Liver (tissue), 9 donors: Measurements from ENCODE around the gene ARHGEF18. TPM values are rescaled to one million over a fixed set of nuclear protein-coding genes. Genes with fewer than 3 reads are reported as not detected.

Source experiments
- DNase-seq: peaks from one replicate; pipeline ENCODE4 v3.0.0-alpha.2; 2017; ENCODE audit warnings: low spot score
- H3K27ac ChIP-seq, 2 donors: one replicate each; pipeline ENCODE4 v1.7.0; 2013; ENCODE audit warnings: inconsistent platforms in 2 of 2, low read length in 2 of 2, control low read depth in 1 of 2, low read depth in 1 of 2, mild to moderate bottlenecking in 1 of 2
- H3K27me3 ChIP-seq, 4 donors: one replicate each; pipeline versions ENCODE4 v1.6.1 to v1.7.0; 2013; ENCODE audit warnings: low read length in 3 of 4, inconsistent platforms in 1 of 4, mild to moderate bottlenecking in 1 of 4, moderate library complexity in 1 of 4; ENCODE audit not compliant: control insufficient read depth in 4 of 4, insufficient read depth in 4 of 4
- H3K36me3 ChIP-seq, 4 donors: one replicate each; pipeline versions ENCODE4 v1.6.1 to v1.7.0; 2013; ENCODE audit warnings: low read length in 3 of 4, mild to moderate bottlenecking in 3 of 4, low read depth in 1 of 4, moderate library complexity in 1 of 4; ENCODE audit not compliant: control insufficient read depth in 4 of 4, insufficient read depth in 3 of 4
- H3K4me1 ChIP-seq, 4 donors: one replicate each; pipeline versions ENCODE4 v1.6.1 to v1.7.0; 2013; ENCODE audit warnings: low read length in 3 of 4, mild to moderate bottlenecking in 3 of 4, moderate library complexity in 1 of 4; ENCODE audit not compliant: control insufficient read depth in 4 of 4, insufficient read depth in 4 of 4
- H3K4me3 ChIP-seq, 3 donors: one replicate each; pipeline versions ENCODE4 v1.6.1 to v1.7.0; 2013; ENCODE audit warnings: low read length in 3 of 3, control low read depth in 1 of 3, low read depth in 1 of 3, mild to moderate bottlenecking in 1 of 3
- H3K9ac ChIP-seq, 2 donors: one replicate each; pipeline ENCODE4 v1.7.0; 2013; ENCODE audit warnings: low read length in 2 of 2, mild to moderate bottlenecking in 2 of 2, moderate library complexity in 2 of 2, control low read depth in 1 of 2, low read depth in 1 of 2
- H3K9me3 ChIP-seq, 4 donors: one replicate each; pipeline versions ENCODE4 v1.6.1 to v1.7.0; 2013; ENCODE audit warnings: low read length in 3 of 4; ENCODE audit not compliant: control insufficient read depth in 4 of 4
- EGR1 ChIP-seq, 2 donors: IDR thresholded peaks; 2 replicates each; pipeline ENCODE4 v1.6.1; 2016 to 2018; ENCODE audit warnings: antibody characterized with exemption in 2 of 2, low read depth in 2 of 2
- FOXA1 ChIP-seq: IDR thresholded peaks from 2 replicates; pipeline ENCODE4 v1.6.1; 2016; ENCODE audit warnings: antibody characterized with exemption
- FOXA2 ChIP-seq: IDR thresholded peaks from 2 replicates; pipeline ENCODE4 v1.6.1; 2016; ENCODE audit warnings: antibody characterized with exemption
- GABPA ChIP-seq, 2 donors: IDR thresholded peaks in 1 of 2; conservative IDR thresholded peaks in 1 of 2; 2 replicates each; pipeline ENCODE4 v1.6.1; 2016; ENCODE audit warnings: antibody characterized with exemption in 2 of 2, mild to moderate bottlenecking in 1 of 2, moderate library complexity in 1 of 2
- HNF4A ChIP-seq, 2 donors: conservative IDR thresholded peaks; 2 replicates each; pipeline ENCODE4 v1.6.1; 2016; ENCODE audit warnings: antibody characterized with exemption in 2 of 2, mild to moderate bottlenecking in 2 of 2
- HNF4G ChIP-seq: IDR thresholded peaks from 2 replicates; pipeline ENCODE4 v1.6.1; 2016; ENCODE audit warnings: antibody characterized with exemption
- JUND ChIP-seq, 2 donors: IDR thresholded peaks; 2 replicates each; pipeline ENCODE4 v1.6.1; 2016; ENCODE audit warnings: antibody characterized with exemption in 2 of 2
- MAX ChIP-seq: IDR thresholded peaks from 2 replicates; pipeline ENCODE4 v1.6.1; 2016; ENCODE audit warnings: antibody characterized with exemption
- NR2F2 ChIP-seq: IDR thresholded peaks from 2 replicates; pipeline ENCODE4 v1.6.1; 2016; ENCODE audit warnings: antibody characterized with exemption
- REST ChIP-seq: IDR thresholded peaks from 2 replicates; pipeline ENCODE4 v1.6.1; 2016; ENCODE audit warnings: antibody characterized with exemption, mild to moderate bottlenecking
- RXRA ChIP-seq, 2 donors: IDR thresholded peaks; 2 replicates each; pipeline ENCODE4 v1.6.1; 2017 to 2018; ENCODE audit warnings: antibody characterized with exemption in 2 of 2, mild to moderate bottlenecking in 1 of 2
- SP1 ChIP-seq: IDR thresholded peaks from 2 replicates; pipeline ENCODE4 v1.6.1; 2018; ENCODE audit warnings: antibody characterized with exemption, mild to moderate bottlenecking
- TAF1 ChIP-seq: conservative IDR thresholded peaks from 2 replicates; pipeline ENCODE4 v1.6.1; 2016; ENCODE audit warnings: antibody characterized with exemption, mild to moderate bottlenecking
- YY1 ChIP-seq: IDR thresholded peaks from 2 replicates; pipeline ENCODE4 v1.6.1; 2016; ENCODE audit warnings: antibody characterized with exemption, mild to moderate bottlenecking
- WGBS: extraction: QIAGEN DNeasy Blood & Tissue Kit; methylation state at CpG from one replicate; pipeline ENCODE4 v1.1.7; 2013; 5-methylcytosine and 5-hydroxymethylcytosine counted together
- polyA plus RNA-seq, 2 donors: library from polyadenylated mRNA; stranded (reverse) in 1 of 2; unstranded in 1 of 2; fragments of 200-250 nt in 1 of 2; fragments of >200 nt in 1 of 2; fragmentation: Nextera tagmentation in 1 of 2; extraction: Ambion mirVana in 1 of 2; gene quantifications; one replicate each; pipeline versions ENCODE4 v1.2.1 to v1.2.3, GENCODE V29; 2013 to 2015
- total RNA-seq, 2 donors: library from RNA; depleted of rRNA; stranded (reverse); fragments of >200 nt; gene quantifications; one replicate each; pipeline ENCODE4 v1.2.3, GENCODE V29; 2014
- TF ChIP-seq, protein P1 (sequence below): IDR thresholded peaks from 2 replicates; pipeline ENCODE4 v1.6.1; 2016; ENCODE audit warnings: antibody characterized with exemption
- TF ChIP-seq, protein P2 (sequence below): IDR thresholded peaks from 2 replicates; pipeline ENCODE4 v1.6.1; 2016; ENCODE audit warnings: antibody characterized with exemption
- donor health status: healthy.
- donor health status: healthy.
- donor health status: healthy.
- donor health status: healthy.
- donor health status: healthy.

Gene ARHGEF18
- total and polyA plus RNA-seq, 4 donors, result 3.3 to 28.8 (median 14.9) TPM

GRCh38 chr19:7391218-7391670 lies 42.5 kb downstream of the ARHGEF18 start:
- Histone ChIP-seq H3K27me3 (no peaks in the 10 kb centered on the region), H3K9me3 (no peaks in the 10 kb centered on the region), H3K4me3 (no peak overlapping the region), H3K4me1 (peaks cover 3 to 23% (median 15%) of the 10 kb centered on the region in 4 donors), H3K9ac (no peak overlapping the region), H3K27ac (no peak overlapping the region), H3K36me3 (no peaks in the 10 kb centered on the region)
- 74% methylated on average over 14 of the region's 14 CpGs for WGBS
- no peak for DNase-seq
- TF ChIP-seq HNF4A (conservative IDR thresholded peaks at IDR 0.05), result no peak
- TF ChIP-seq, protein P1, sequence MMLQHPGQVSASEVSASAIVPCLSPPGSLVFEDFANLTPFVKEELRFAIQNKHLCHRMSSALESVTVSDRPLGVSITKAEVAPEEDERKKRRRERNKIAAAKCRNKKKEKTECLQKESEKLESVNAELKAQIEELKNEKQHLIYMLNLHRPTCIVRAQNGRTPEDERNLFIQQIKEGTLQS, result no peak
- TF ChIP-seq TAF1, result no peak
- TF ChIP-seq REST, result no peak
- no peak for TF ChIP-seq HNF4G
- TF ChIP-seq SP1, result no peak
- TF ChIP-seq RXRA (IDR thresholded peaks at IDR 0.05), result no peak
- TF ChIP-seq MAX, result no peak
- no peak for TF ChIP-seq FOXA2
- no peak for TF ChIP-seq GABPA (IDR thresholded peaks at IDR 0.05 in 1 of 2, conservative IDR thresholded peaks at IDR 0.05 in 1 of 2)
- no peak for TF ChIP-seq YY1
- no peak for TF ChIP-seq JUND (IDR thresholded peaks at IDR 0.05)
- no peak for TF ChIP-seq NR2F2
- no peak for TF ChIP-seq FOXA1
- no peak for TF ChIP-seq EGR1 (IDR thresholded peaks at IDR 0.05; ENCODE audit: low read depth in 2 of 2)

DNA sequence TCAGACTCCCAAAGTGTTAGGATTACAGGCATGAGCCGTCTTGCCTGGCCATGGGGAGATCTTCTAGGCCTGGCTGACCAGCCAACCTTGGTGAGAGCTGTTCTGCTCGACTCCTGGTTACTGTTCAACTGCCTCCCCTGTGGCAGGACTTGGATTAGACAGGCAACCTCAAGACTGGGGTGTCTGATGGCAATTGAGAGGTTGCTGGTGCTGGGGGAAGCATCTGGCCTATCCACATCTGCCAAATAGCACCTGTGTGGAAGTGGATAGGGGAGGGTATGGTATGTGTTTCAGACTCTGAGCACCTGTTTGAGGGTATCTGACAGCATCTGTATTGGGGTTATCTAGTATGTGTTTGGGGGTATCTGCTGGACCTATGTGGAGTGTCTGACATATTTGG lies 44.7 kb downstream of the ARHGEF18 start:
- H3K9ac ChIP-seq, result no peak overlapping the region
- 68% methylated on average over 2 of the region's 2 CpGs for WGBS
- no peaks in the 10 kb centered on the region for H3K27me3 ChIP-seq
- TF ChIP-seq FOXA2, result no peak
- TF ChIP-seq TAF1, result no peak
- no peak for TF ChIP-seq EGR1 (IDR thresholded peaks at IDR 0.05; ENCODE audit: low read depth in 2 of 2)
- no peak for TF ChIP-seq GABPA (IDR thresholded peaks at IDR 0.05 in 1 of 2, conservative IDR thresholded peaks at IDR 0.05 in 1 of 2)
- TF ChIP-seq FOXA1, result no peak
- no peak for TF ChIP-seq REST
- TF ChIP-seq, protein P2, sequence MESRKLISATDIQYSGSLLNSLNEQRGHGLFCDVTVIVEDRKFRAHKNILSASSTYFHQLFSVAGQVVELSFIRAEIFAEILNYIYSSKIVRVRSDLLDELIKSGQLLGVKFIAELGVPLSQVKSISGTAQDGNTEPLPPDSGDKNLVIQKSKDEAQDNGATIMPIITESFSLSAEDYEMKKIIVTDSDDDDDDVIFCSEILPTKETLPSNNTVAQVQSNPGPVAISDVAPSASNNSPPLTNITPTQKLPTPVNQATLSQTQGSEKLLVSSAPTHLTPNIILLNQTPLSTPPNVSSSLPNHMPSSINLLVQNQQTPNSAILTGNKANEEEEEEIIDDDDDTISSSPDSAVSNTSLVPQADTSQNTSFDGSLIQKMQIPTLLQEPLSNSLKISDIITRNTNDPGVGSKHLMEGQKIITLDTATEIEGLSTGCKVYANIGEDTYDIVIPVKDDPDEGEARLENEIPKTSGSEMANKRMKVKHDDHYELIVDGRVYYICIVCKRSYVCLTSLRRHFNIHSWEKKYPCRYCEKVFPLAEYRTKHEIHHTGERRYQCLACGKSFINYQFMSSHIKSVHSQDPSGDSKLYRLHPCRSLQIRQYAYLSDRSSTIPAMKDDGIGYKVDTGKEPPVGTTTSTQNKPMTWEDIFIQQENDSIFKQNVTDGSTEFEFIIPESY, result no peak
- no peak for TF ChIP-seq JUND (IDR thresholded peaks at IDR 0.05)
- no peak for TF ChIP-seq MAX
- TF ChIP-seq SP1, result no peak
- no peak for TF ChIP-seq HNF4G
- no peak overlapping the region for H3K4me3 ChIP-seq
- H3K9me3 ChIP-seq, result no peaks in the 10 kb centered on the region
- peaks cover 0 to 29% (median 18%) of the 10 kb centered on the region in 4 donors for H3K4me1 ChIP-seq
- DNase-seq, result no peak
- no peaks in the 10 kb centered on the region for H3K36me3 ChIP-seq
- no peak overlapping the region for H3K27ac ChIP-seq
